AG04450 (cell line): ENCODE data around the gene GFI1. TPM values are rescaled to one million over a fixed set of nuclear protein-coding genes. Genes with fewer than 3 reads are reported as not detected.

Source experiments
- CTCF ChIA-PET: fragments of 300-600, 350-600 bp; formaldehyde crosslinking; extraction: SDS; loops from one replicate; lab custom pipeline; 2022; ENCODE audit warnings: antibody characterized with exemption, inconsistent platforms; lab: Charles Lee
- POLR2A ChIA-PET: fragments of 350-600 bp; formaldehyde crosslinking; extraction: SDS; loops from one replicate; lab custom pipeline; 2021; ENCODE audit warnings: antibody characterized with exemption, inconsistent platforms; lab: Yijun Ruan, JAX
- DNase-seq: peaks from one replicate; pipeline ENCODE4 v3.0.0-alpha.2; 2011; ENCODE audit warnings: low read depth, low spot score
- H3K27ac ChIP-seq: one replicate; pipeline ENCODE4 v1.5.1; 2012; ENCODE audit warnings: low read depth, low read length, control low read depth
- H3K27me3 ChIP-seq: one replicate; pipeline ENCODE4 v1.6.0; 2012; ENCODE audit warnings: low read length; ENCODE audit not compliant: control insufficient read depth, insufficient read depth
- H3K4me3 ChIP-seq: 2 replicates; pipeline ENCODE4 v1.5.1; 2011; ENCODE audit warnings: mild to moderate bottlenecking, low read depth, low read length, control low read depth
- H3K9me3 ChIP-seq: 2 replicates; pipeline ENCODE4 v1.5.1; 2012; ENCODE audit warnings: low read length; ENCODE audit not compliant: control insufficient read depth, insufficient read depth
- CTCF ChIP-seq: IDR thresholded peaks from 2 replicates; pipeline ENCODE4 v1.5.1; 2011; ENCODE audit warnings: low read depth, low read length, control low read depth, inconsistent platforms
- polyA plus RNA-seq: library from polyadenylated mRNA; depleted of rRNA; stranded (reverse); fragments of >200 nt; gene quantifications from 2 replicates; pipeline ENCODE4 v1.2.3, GENCODE V29; 2011

The GFI1 gene
- polyA plus RNA-seq, 1 experiment = 0.04 TPM

- Histone ChIP-seq H3K27me3 (peaks cover 2% of the 10 kb centered on the region), H3K4me3 (no peak overlapping the region), H3K27ac (no peak overlapping the region), H3K9me3 (no peaks in the 10 kb centered on the region)
- ChIA-PET CTCF (no interaction called here), POLR2A (no interaction called here)
- TF ChIP-seq CTCF = no peak
- no peak for DNase-seq
These were observed 22.0 kb downstream of the GFI1 start for GRCh38 chr1:92464588-92465255.

GRCh38 chr1:92461364-92462097 is 25.2 kb downstream of the GFI1 start:
- Histone ChIP-seq H3K27me3 (peaks cover 2% of the 10 kb centered on the region), H3K4me3 (no peak overlapping the region), H3K9me3 (no peaks in the 10 kb centered on the region), H3K27ac (no peak overlapping the region)
- no peak for DNase-seq
- ChIA-PET POLR2A (no interaction called here), CTCF (no interaction called here)
- no peak for TF ChIP-seq CTCF

GRCh38 chr1:92459871-92460320 is 26.8 kb downstream of the GFI1 start:
- Histone ChIP-seq H3K4me3 (no peak overlapping the region), H3K9me3 (no peaks in the 10 kb centered on the region), H3K27ac (no peak overlapping the region), H3K27me3 (peaks cover 2% of the 10 kb centered on the region)
- CTCF ChIA-PET = no interaction called here
- DNase-seq = no peak
- POLR2A ChIA-PET = no interaction called here
- no peak for TF ChIP-seq CTCF

GRCh38 chr1:92458146-92458545 is 28.6 kb downstream of the GFI1 start:
- no peak overlapping the region for H3K4me3 ChIP-seq
- H3K27me3 ChIP-seq = peaks cover 2% of the 10 kb centered on the region
- ChIA-PET POLR2A (interaction anchor here (1.1 kb wide), 1 partner anchor 16 kb away, joined by 3 read pairs; no protein-coding TSS in a partner anchor), CTCF (no interaction called here)
- TF ChIP-seq CTCF = no peak
- H3K9me3 ChIP-seq = no peaks in the 10 kb centered on the region
- DNase-seq = no peak
- no peak overlapping the region for H3K27ac ChIP-seq

- Histone ChIP-seq H3K9me3 (no peaks in the 10 kb centered on the region; the same call in 1 of the 2 replicates), H3K4me3 (no peak overlapping the region), H3K27me3 (no peaks in the 10 kb centered on the region), H3K27ac (no peak overlapping the region)
- TF ChIP-seq CTCF = no peak
- ChIA-PET POLR2A (no interaction called here), CTCF (no interaction called here)
- DNase-seq = no peak
These were observed 38.7 kb downstream of the GFI1 start for GRCh38 chr1:92447976-92448375.
